Measurements from ENCODE around the gene SLC9A9.

Gene SLC9A9

GRCh38 chr3:143693506-143693905 lies 154.8 kb downstream of the SLC9A9 start:
- TF ChIP-seq GATA1 (IDR thresholded peaks at IDR 0.05; ENCODE audit: low read depth, low read length), result no peak
- no peak for TF ChIP-seq POLR2A (IDR thresholded peaks at IDR 0.05; ENCODE audit: low read length)
- no peak for DNase-seq

DNA sequence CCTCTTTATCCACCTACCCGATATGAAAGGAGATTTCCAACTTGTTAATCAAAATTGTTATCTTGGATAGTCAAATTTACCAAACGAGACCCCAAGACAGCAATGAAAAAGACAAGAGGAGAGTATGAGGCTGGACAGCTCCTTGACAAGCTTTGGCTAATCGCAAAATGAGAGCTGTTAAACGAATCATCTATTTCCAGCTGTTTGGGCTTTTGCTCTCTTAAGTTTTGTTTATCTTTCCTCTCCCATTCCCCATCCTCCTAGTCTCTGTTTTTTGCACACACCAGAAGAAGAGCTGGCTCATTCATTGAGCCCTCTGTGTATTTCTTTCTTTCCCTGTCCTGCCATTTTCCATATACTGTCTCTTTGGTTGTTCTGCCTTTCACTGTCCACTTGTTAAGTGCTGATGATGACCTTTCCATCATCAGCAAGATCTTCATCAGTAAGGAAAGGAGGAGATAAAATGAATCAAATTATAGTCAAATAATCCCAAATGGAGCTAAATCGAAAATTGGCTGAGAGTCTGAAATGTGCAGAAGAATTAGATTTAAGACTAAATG lies 161.6 kb downstream of the SLC9A9 start:
- TF ChIP-seq GATA1 (IDR thresholded peaks at IDR 0.05; ENCODE audit: low read depth, low read length) (no peak), POLR2A (IDR thresholded peaks at IDR 0.05; ENCODE audit: low read length) (no peak)
- no peak for DNase-seq

DNA sequence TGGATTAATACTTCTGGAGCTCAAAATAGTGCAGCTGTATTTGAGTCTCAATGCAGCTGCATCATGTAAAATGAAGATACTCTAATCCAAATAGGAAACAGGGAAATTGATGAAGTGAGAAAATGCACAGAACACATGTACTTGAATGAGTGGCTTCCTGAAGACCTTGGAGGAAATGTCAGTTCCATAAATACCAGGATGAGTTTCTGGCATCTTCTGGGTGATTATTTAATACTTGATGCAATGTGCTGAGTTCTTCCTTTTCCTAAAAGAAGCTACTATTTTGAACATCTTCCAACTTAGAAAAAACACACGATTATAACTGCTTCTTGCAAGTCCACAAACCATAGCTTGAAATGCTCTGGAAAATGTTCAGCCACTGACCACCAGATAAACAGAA lies 162.8 kb downstream of the SLC9A9 start:
- TF ChIP-seq POLR2A (IDR thresholded peaks at IDR 0.05; ENCODE audit: low read length) (no peak), GATA1 (IDR thresholded peaks at IDR 0.05; ENCODE audit: low read depth, low read length) (no peak)
- DNase-seq, result no peak

GRCh38 chr3:143677430-143677829 lies 170.8 kb downstream of the SLC9A9 start:
- no peak for DNase-seq
- TF ChIP-seq POLR2A (IDR thresholded peaks at IDR 0.05; ENCODE audit: low read length), result no peak
- no peak for TF ChIP-seq GATA1 (IDR thresholded peaks at IDR 0.05; ENCODE audit: low read depth, low read length)

DNA sequence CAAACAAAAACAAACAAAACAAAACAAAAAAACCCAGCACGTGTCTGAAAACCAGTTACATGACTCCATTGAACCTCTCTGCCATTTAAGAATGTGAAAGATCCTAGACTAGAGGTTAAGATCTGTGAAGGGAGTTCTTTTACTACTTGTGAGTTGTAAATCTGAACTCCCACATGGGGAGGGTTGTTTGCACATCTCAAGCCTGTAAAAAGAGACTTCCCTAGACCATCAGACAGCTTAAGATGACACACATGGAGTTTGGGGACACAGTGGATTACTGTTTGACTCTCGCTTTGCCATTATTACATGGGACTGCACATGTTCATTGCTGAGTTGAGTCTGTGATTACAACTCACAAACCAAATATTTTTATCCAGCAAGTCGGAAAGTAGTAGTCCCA lies 171.5 kb downstream of the SLC9A9 start:
- TF ChIP-seq GATA1 (IDR thresholded peaks at IDR 0.05; ENCODE audit: low read depth, low read length) (no peak), POLR2A (IDR thresholded peaks at IDR 0.05; ENCODE audit: low read length) (no peak)
- DNase-seq, result no peak

GRCh38 chr3:143676021-143676420 lies 172.2 kb downstream of the SLC9A9 start:
- no peak for DNase-seq
- TF ChIP-seq GATA1 (IDR thresholded peaks at IDR 0.05; ENCODE audit: low read depth, low read length), result no peak
- no peak for TF ChIP-seq POLR2A (IDR thresholded peaks at IDR 0.05; ENCODE audit: low read length)

DNA sequence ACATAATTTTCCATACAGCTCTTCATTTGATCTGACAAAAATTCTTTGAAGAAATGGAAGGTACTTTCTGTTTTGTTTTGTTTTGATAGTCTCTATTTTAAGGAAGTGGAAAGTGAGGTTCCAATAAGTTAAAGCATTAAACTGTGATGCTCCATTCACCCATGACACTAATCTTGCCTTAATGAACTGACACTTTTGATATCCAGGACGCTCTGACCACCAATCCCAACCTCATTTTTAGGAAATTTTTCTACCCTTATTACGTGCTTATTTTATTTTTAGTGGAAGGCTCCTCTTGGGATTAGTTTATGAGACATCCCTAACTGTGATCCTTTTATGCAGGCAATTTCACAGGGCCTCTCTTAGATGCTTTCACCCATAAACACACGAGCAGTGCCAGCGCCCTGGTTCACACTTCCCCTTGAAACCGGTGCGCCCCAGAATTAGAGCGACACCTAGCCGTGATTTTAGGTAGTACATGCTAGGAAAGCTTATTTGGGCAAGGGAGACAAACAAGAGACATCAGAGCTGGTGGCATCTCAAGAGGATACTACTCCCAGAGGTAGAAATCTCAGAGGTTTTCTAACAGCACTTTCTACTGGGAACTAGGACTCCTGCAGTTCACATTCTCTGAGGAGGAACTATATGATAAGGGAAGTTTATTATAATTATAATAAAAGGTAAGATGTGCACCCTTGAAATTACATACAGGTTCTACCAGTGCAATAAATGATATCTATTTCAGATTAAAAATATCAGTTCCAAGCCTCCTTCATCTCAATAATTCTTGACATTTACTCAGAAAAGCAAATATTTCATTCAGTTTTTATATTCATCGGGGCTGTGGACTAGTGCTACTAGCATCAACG lies 173.9 kb downstream of the SLC9A9 start:
- TF ChIP-seq POLR2A (IDR thresholded peaks at IDR 0.05; ENCODE audit: low read length), result no peak
- TF ChIP-seq GATA1 (IDR thresholded peaks at IDR 0.05; ENCODE audit: low read depth, low read length), result no peak

GRCh38 chr3:143672396-143673165 lies 175.7 kb downstream of the SLC9A9 start:
- no peak for DNase-seq
- TF ChIP-seq GATA1 (IDR thresholded peaks at IDR 0.05; ENCODE audit: low read depth, low read length) (no peak), POLR2A (IDR thresholded peaks at IDR 0.05; ENCODE audit: low read length) (no peak)

More for the DNA sequence above, 173.9 kb downstream of the SLC9A9 start:
- peak; percentile 75 to 86 for DNase-seq

DNA sequence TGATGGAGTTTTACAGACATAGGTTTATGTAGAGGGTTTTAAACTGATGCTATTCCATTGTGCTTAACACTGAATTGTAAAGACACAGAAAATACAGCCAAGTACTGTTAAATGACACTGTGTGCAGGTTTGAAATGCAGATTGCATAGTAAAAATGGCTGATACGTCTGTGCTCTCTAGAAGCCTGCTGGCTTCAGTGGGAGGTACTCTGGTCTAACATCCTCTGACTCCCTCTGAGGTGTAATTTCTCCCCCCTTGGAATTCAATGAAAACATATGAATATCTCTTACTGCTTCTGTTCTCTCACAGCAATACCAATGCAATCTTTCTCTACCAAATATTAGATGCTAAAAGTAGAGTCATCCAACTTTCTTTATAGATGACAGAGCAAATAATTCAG lies 176.6 kb downstream of the SLC9A9 start:
- DNase-seq, result no peak
- TF ChIP-seq GATA1 (IDR thresholded peaks at IDR 0.05; ENCODE audit: low read depth, low read length) (no peak), POLR2A (IDR thresholded peaks at IDR 0.05; ENCODE audit: low read length) (no peak)

DNA sequence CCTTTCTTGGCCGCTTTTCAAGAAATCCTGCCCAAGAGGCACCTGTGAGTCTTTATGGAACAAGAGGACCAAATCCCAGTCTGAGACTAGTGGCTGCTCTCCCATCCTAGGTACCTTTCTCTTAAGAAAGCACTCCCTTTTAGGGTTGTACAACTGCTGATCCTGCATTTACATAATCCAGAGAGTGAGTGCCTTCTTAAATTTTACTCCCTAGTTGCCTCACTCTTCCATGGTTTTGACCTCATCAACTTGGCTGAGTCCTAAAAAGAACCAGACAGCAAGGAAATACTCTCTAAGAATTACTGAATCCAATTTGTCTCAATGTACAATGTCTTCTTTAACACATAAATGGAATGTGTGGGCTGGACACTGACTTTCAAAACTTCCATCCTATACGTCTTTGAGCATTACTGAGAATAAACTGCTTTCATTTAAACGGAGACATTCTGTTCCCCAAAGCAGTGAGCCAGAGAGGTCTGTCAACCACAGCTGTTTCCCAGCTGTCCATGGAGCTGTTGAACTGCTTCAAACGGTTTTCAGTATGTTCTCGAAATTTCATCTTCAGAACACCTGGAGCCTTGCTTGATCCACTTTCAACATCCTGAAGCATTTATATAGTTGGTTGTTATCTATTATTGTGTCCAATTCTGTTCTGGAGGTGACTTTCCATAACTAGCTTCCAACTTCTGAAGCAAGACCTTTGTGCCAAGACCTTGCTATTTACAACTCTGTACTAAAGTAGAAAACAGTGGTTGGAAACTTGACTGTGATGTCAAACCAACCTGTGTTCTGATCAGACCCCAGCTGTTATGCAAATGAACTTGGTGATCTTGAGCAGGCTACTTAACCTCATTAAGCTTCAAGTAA lies 179.1 kb downstream of the SLC9A9 start:
- DNase-seq, result no peak
- TF ChIP-seq POLR2A (IDR thresholded peaks at IDR 0.05; ENCODE audit: low read length), result no peak
- no peak for TF ChIP-seq GATA1 (IDR thresholded peaks at IDR 0.05; ENCODE audit: low read depth, low read length)

DNA sequence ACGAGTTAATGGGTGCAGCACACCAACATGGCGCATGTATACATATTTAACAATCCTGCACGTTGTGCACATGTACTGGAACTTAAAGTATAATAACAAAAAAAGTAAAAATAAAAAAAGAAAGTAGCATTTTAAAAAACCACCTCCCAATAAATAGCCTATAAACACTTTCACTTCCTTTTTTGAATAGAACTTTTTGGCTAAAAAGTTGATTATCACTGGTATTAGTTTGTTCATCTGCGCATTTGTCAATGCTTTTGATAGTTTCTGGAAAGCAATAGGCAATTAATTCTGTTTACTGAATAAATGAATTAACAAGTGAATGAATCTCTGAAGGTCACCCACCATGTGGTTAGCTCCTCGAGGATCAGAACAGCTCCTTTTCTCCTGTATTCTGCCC lies 179.9 kb downstream of the SLC9A9 start:
- no peak for TF ChIP-seq POLR2A (IDR thresholded peaks at IDR 0.05; ENCODE audit: low read length)
- no peak for TF ChIP-seq GATA1 (IDR thresholded peaks at IDR 0.05; ENCODE audit: low read depth, low read length)

DNA sequence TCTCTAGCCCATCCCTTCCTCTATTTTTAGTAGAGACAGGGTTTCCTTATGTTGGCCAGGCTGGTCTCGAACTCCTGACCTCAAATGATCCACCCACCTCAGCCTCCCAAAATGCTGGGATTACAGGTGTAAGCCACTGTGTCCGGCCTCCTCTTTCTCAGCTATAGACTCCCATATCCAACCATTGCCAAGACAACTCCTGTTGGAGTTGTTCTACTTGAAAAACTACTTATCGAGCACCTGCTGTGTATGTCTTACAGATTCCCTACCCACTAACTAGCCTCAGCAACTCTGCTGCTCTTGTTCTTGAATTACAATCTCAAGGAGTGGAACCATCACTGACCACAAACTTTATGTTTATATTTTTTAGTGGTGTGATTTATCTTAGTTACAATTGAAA lies 186.6 kb downstream of the SLC9A9 start:
- DNase-seq, result no peak
- no peak for TF ChIP-seq GATA1 (IDR thresholded peaks at IDR 0.05; ENCODE audit: low read depth, low read length)
- TF ChIP-seq POLR2A (IDR thresholded peaks at IDR 0.05; ENCODE audit: low read length), result no peak

More for the DNA sequence above, 179.9 kb downstream of the SLC9A9 start:
- no peak for DNase-seq

DNA sequence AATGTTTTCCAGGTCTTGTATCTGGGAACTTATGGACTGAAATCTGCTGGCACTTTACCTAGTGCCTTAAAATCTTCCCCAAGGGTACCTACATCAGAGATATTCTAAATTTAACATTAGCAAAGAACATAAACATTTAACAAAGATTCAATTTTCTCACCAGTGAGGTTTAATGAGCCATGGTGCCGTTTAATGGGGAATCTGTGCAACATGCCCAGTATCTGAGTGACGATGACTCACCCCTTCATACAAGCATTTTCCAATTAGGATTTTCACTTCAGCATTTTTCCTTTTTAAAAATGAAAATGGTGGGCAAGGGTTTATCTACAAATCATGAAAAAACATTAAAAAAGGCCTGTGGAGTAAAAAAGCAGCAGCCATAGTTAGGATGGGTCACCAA lies 189.4 kb downstream of the SLC9A9 start:
- no peak for DNase-seq
- TF ChIP-seq POLR2A (IDR thresholded peaks at IDR 0.05; ENCODE audit: low read length) (no peak), GATA1 (IDR thresholded peaks at IDR 0.05; ENCODE audit: low read depth, low read length) (no peak)
